GM19035 (cell line): ENCODE data around the gene ASB6.

ENCODE experiments used
- ATAC-seq: cut with Tn5 transposase; IDR thresholded peaks from one replicate; pipeline ENCODE4 v1.9.1; 2021; ENCODE audit not compliant: unreplicated experiment

The ASB6 gene

GRCh38 chr9:129626625-129627284, 15.2 kb downstream of the ASB6 start:
- peak; percentile 15 for ATAC-seq

DNA sequence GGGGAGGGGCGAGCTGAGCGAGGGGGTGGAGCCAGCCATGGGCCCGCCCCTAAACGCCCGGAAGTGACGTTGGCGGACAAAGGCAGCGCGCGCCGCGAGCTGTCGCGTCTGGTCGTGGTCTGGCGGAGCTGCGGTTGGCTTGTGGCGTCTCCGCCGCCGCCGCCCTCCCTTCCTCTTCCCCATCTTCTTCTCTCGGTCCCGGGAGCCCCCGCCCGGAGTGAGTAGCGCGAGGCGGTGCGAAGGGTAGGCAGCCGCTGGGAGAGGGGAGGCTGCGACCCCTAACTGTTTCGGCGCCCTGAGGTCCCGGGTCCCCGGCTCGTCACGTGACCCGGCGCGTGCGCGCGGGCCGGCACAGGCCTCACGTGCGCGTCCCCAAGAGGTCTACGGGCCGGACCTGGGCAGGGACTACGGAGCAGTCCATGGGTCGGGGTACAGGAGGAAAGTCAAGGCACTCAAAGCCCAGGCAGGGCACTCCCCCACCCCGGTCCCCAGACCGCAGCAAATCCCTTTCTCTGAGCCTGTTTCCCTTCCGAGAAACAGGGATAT, 15.8 kb downstream of the ASB6 start, which contains the start of gene NTMT1:
Gene NTMT1, plus strand, starts transcription at position 85 of the 546 bp plus-strand sequence. CDS start 6,541 bp downstream, outside the sequence.
- ATAC-seq, result peak; percentile 72

DNA sequence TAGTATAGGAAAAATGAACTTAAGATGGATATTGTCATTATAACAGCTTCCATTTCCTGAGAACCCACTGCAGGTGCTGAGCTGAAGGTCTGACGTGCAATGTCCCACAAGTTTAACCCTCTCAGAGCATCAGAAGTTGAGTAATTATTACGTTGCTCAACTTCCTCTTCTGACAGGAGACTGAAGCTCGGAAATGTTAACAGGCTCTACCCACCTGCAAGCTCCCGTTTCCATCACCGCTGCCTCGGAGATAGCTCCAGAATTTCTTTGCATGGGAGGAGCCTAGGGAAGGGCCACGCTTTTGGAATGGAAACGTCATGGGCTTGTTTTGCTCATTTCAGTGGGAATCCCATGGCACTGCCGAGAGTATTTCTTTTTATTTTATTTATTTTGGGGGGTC, 17.0 kb downstream of the ASB6 start:
- no peak for ATAC-seq

DNA sequence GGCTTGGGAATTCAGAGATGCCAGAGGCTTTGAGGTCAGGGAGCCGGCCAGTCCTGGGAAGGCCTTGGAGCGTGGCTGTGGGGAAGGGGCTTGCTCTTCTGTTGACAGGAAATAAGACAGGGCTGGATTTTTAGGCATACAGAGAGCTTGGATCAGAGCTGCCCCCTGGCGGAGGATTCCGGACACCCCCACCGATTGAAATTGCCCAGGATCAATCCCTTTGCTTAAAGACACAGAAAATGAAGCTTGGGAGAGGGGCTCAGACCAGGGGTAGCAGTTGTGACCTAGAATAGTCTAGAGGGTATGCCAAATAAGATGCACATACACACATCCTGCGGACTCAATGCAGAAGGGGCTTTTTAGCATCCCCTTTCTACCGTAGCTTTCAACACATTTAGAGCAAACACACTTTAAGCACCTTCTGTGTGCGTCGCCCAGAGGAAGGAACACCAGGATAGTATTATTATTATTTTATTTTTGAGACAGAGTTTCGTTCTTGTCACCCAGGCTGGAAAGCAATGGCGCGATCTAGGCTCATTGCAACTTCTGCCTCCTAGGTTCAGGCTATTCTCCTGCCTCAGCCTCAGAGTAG, 17.7 kb downstream of the ASB6 start:
- no peak for ATAC-seq

DNA sequence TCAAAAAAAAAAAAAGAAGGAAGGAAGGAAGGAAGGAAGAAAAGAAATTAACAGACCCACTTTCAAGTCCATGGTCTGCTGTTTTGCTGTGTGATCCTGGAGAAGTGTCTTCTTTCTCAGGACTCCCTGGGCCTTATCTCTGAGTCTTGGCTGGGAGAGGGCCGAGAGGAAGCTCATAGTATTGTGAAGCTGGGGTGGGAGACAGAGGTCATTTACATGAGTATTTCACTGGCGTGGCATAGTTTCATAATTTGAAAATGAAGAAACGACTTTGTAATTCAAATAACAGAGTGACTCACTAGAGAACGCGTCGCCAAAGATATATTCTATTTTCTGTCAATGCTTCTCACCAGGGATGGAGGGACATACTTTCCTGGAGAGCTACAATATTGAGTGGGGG, 18.6 kb downstream of the ASB6 start:
- no peak for ATAC-seq

DNA sequence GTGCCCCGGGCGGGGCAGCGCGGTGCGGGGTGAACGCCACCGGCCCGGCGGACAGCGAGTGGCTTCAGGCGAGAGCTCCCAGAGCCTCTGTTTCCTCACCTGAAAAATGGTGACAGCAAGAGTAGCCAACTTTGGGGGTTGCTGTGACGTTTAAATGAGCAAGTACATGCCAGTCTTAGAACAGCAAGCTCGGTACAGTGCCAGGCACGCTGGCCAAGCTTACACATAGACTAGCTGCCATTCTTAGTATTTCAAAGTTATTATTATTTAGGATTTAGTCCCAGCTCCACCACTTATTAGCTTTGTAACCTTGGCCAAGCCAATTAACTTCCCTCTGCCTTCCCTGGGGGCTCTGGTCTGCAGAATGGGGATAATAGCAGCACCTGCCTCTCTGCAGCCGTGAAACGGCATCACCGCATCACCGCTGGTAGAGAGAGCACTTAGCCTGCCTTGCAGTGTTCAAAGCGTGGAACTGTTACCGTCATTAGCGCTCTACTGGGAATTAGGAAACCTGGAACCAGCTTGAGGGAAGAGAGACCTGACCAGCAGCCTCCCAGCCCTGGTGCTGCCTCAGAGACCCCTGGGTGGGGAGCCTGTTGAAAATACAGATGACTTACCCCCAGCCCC, 21.2 kb downstream of the ASB6 start, which contains the start of gene C9orf50:
Gene C9orf50, minus strand, starts transcription at position 433 of the 627 bp plus-strand sequence. CDS start 527 bp downstream, outside the sequence.
- no peak for ATAC-seq

DNA sequence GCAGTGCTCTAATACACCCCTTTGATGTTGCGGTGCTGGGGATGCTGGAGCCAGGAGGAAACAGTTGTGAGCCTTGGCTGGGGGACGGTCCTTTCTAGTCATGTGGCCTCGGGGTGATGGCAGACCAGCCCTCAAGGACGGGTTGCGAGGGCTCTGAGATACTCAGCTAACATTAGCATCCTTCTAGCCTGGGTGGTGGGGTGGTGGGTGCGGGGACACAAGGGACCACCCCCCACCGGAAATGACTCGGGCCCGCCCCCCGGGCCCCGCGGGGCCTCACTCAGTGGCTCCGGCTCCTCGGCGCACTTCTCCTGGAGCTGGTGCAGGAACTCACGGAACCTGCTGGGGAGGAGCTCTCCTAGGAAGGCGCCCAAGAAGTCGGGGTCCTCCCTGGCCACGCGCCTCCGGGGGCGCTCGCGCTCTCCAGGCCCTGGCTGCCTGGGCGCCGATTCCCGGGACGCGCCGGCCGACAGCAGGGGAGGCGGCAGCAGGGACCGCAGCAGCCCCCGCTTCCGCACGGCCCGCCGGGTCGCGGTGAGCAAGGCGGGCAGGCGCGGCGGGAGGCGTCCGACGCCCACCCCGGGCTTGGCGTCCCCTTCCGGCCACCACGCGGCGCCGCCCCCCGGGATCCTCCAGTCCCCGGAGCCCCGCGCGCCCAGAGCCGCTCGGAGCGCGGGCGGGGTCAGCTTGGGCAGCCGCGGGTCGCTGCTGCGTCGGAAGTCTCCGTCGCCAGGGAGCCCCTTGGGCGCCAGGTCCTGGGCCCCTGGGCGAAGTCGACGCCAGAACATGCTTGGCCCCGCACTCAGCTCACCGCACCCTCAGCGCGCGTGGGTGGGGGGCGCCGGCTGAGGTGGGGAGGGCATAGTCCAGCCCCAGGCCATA, 21.9 kb downstream of the ASB6 start:
- ATAC-seq, result no peak

DNA sequence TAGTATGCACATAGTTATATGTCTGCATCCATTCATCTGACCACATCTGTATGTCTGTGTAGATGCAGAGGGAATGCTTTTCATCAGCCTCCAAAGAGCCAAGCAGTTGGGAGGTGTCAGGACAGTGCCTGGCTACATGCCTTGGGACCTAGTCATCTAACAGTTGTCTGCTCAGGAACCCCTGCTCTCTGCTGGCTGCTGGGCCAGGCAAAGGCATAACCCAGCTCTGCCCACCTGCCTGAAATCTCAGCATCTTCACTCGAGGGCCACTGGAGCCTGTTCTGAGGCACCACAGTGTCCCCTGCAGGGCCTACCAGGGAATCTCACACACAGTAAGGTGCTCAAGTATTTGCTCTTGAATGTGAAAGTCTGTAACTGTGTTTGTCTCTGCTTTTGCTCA, 24.8 kb downstream of the ASB6 start:
- ATAC-seq, result no peak

DNA sequence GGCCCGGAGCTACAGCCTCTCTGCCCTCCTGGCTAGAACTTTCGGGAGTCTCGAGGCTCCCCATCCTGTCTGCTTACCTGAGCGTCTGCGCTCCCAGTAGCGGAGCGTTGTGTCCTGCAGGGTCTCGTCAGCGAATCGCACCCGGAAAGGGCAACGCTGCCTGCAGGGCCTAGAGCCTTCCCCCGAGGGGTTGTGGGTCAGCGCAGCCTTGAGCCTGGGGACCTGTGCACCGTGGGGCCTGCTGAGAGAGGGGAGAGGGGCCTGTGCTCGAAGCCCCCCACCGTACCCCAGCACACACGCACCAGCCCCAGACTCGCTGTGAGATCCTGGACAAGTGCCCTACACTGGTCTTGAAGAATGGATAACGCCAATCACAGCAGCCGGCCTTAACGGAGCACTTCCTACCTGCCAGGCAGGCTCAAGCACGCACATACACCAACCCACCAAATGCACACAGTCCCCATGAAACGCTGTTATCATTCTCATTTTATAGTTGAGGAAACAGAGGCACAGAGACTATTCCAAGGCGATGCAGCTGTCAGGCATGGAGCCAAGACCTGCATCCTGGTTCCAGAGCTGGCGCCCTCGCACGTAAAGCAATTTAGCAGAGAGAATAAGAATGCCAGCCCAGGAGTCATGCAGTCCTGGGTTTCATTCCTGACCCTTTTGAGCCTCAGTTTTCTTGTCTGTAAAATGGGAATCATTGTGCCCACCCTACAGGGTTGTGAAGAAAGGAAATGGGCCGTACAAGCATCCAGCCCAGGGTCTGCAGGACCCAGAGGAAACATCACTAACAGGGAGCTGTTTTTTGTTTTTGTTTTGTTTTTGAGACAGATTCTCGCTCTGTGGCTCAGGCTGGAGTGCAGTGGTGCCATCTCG, 26.3 kb downstream of the ASB6 start:
- no peak for ATAC-seq

DNA sequence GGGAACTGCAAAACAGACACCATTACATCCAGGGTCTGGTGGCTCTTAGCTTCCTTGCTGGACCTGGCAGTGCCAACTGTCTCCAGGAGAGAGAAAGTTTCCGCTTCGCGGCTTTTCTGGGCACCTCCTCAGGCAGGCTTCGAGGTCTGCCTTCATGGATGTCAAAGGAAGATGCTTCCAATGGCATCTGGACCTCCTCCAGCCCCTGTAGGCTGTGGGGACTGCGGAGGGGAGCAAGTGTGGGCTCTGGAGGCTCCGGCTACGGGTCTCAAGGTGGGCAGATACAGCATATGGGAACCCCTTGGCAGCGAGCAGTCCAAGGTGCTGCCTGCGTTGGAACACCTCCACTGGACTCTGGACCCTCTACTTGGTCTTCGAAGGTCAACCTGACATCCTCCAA, 27.0 kb downstream of the ASB6 start:
- no peak for ATAC-seq

- no peak for ATAC-seq
Observed at GRCh38 chr9:129613520-129614175, 28.3 kb downstream of the ASB6 start.

DNA sequence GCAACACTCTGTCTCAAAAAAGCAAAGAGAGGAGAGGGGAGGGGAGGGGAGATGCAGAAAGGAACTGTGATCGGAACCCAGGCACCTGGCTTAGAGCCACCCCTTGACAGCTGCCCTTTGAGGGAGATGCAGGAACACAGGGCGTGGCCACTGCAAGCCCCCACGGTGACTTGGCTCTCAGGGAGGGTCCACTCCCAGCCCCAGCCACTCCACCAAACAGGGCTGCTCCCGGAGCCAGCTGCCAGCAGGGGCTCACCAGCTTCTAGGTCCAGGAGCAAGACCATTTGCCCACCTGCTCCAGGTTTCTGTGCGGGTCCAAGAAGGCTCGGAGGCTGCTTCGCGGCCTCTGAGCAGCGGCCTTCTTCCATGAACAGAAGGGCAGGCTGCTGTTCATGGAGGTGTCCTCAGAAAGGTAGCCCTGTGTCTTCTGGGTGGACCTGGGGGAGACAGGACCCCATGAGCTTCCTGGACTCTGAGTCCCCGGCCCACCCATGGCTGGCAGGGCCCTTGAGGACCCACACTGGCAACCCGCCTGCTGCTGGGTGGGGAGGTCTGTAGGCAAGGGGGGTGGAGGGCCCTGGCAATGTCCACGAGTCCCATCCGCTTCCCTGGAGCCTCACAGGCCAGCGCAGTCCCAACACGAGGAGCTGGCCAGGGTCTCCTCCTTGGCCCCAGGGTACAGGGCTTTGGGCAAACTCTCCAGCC, 29.0 kb downstream of the ASB6 start:
- no peak for ATAC-seq

DNA sequence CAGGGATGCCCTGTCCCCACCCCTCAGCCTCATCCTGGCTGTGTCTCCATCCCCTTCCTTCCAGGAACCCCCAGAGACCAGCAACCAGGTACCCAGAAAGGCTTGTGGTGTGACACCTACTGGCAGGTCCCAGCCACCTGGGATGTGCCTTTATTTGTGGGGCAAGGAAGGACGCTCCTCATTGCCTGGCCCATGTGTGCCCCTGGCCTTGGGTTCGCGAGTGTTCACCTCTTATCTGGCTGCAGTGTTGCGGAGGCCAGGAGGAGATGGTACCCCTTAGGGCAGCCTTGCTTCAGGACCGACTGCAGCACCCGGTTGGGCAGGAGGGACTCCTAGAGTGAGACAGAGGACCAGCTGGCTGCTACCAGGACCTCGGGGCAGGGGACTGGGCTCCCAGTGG, 29.8 kb downstream of the ASB6 start:
- ATAC-seq, result no peak

GRCh38 chr9:129611307-129611800, 30.6 kb downstream of the ASB6 start:
- no peak for ATAC-seq

DNA sequence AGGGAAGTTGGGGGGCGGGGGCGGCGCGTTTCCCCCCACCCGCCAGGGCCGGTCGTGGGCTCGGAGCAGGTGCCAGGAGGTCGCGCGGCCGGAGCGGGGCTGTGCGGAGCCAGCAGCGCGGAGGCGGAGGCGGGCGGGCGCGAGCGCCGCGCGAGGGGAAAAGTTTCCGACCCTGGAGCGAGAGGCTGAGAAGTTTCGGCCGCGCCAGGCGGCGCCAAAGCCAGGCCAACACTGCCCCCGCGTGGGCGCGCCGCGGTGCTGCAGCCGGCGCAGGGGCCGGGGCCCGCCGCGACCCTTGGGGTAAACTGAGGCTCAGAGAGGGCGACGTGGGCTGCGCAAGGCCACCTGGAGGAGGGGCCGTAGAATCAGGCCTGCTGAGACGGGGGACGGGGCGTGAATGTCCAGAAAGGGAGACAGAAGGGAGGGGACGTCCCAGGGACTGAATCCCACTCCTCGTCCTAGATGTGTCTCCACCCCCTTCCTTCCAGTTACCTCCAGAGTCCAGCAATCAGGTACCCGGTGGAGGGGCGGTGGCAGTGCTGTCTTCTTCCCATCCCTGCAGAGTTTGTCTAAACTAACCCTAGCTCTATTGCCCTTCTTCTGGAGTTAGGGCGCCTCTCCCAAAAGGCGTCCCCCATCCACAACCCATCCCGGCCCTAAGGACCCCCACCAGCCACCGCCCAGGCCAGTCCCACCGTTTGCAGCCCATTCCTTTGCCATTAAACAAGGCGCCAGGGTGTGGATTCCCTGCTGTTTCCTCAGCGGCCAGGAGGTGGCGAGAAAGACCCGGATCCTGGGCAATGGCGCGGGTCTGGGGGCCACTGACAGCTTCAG, 31.3 kb downstream of the ASB6 start:
- no peak for ATAC-seq

DNA sequence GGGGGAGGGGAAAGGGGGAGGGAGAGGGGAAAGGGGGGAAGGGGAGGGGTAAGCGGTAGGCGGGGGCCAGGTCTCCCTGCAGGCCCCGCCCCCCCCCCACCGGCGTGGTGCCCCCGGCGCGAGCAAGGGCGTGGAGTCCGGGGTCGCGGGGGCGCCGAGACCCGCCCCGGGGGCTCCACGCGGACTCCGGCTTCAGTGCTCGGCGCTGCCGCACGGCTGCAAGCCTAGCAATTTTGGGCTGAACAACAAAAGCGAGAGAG, 31.8 kb downstream of the ASB6 start:
- no peak for ATAC-seq

DNA sequence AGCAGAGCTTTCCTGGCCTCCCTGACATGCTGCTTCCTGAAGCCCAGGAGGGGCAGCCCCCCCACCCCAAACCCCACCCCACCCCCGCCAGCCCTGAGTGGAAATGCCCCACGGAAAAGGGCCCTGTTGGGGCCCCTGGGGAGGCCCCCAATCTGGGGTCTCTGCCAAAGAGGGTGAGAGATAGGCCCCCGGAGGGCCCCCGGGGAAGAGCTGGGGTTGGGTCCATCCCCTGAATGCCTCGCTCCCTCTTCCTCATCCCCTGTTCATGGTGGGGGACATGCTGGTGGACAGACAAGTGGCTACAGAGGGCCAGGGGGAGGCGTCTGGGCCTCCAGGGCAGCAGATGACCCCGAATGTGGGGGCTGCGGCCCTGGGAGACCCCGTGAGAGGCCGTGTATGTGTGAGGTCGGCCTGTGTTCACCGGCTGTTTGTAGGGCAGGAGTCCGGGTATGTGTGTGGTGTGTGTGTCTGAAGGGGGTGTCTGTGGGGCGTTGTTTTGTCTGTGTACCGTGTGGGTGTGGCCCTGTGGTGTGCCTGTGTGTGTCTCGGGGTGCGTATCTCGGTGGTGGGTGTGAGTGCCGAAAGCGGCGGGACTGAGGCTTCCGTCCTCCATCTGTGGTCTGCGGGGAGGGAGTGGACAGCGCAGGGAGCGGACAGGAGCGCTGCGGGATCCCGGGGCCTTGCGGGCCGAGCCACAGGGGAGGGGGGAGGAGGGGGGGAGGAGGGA, 32.3 kb downstream of the ASB6 start:
- ATAC-seq, result no peak
